8988T (cell line): ENCODE results near the gene SBNO2.
"Not testable (repeated sequence)": the region's sequence is repeated elsewhere in the genome, so short reads cannot be mapped to it uniquely, and the experiment has no call there.

Source experiments
- DNase-seq: peaks from one replicate; pipeline ENCODE4 v3.0.0; 2011

The SBNO2 gene

DNA sequence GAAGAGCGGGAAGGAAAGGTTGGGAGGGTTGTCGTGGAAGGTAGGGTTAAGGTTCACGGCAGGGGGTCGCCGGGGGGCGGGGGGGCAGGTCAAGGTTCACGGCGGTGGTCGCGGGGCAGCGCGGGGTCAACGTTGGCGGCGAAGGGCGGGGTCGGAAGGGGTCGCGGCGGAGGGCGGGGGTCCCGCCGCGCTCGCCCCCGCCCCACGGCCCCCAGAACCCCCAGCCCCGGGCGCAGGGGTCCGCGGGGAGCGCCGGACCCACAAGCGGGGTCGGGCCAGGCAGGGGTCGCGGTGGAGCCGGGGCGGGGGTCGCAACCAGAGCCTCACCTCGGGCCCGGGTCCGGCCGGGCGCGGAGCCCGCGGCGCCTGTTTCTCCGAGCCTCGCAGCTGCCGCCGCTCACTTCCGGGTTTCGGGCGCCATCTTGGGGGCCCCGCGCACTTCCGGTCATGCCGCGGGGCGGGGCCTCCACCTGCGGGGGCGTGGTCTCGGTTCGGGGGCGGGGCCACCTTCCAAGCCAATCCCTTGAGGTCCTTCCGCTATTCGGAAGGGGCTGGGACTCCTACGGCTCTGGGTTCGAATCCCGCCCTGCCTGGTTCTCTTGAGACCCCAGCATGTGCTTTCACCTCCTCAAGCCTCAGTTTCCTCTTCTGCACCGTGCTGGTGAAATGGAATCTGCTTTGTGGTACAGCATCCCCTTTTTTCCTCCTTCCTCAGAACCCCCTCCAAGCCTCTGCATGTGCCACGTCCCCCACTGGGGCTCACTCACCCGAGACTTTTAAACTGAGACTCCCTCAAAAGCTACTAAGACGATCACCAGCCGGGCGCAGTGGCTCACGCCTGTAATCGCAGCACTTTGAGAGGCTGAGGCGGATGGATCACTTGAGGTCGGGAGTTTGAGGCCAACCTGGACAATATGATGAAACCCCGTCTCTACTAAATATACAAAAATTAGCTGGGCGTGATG is at the start of gene SBNO2:
Gene SBNO2, minus strand, starts transcription at position 424 of the 965 bp plus-strand sequence. CDS start 19,992 bp downstream, outside the sequence.
- DNase-seq, result peak; percentile 94

DNA sequence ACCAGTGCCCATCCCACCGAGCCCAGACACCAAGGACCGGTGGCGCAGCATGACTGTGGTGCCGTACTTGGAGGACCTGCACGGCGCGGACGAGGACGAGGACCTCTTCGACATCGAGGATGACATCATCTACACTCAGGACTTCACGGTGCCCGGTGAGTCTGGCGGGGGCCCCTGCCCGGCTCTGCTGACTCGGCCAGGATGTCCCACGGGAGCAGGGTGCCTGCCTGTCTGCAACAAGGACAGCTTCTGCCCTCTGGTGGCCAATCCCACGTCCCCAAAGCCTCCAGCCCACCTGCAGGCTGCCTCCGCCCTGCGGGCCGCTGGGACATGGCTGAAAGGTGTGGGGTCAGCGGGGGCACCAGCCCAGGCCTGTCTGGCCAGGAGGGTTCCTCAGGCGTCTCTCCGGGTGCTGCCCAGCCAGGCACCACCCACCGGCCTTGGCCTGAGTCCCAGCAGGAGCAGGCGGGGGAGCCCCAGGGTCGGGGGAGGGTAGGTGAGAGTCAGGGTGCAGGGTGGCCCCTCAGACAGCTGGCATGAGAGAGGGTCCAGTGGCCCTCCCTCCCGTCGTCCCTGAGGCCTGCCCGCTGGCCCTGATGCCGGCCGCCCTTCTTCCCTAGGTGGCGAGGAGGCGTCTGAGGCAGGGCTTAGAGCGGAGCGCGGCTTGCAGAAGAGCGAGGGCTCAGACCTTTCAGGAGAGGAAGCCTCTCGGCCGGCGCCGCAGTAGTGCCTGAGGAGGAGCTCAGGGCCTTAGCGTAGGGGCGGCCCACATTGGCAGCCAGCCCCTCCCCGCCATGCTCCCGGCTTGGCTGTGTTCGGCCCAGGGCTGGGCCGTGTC is 49.2 kb upstream of the SBNO2 start:
- peak; percentile 96 for DNase-seq

DNA sequence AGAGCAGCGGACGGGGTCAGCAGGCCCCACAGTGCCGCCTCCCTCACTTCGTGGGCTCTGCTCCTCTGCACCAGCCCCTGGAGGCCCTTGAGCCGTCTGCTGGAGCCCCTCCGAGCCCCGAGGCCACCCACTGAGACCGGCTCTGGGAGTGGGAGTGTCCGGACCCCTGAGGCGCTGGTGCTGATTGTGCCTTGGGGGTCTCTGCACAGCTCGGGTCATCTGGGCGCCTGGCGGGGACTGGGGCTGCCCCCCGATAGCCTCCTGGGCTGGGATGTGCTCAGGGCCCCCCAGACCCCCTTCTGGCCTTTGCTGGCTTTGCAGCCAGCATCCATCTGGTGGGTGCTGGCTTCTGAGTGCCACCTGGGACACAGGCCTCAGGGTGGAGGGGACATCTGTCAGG is 48.3 kb upstream of the SBNO2 start:
- DNase-seq, result no peak

GRCh38 chr19:1221904-1222255 is 47.8 kb upstream of the SBNO2 start:
- DNase-seq, result no peak

DNA sequence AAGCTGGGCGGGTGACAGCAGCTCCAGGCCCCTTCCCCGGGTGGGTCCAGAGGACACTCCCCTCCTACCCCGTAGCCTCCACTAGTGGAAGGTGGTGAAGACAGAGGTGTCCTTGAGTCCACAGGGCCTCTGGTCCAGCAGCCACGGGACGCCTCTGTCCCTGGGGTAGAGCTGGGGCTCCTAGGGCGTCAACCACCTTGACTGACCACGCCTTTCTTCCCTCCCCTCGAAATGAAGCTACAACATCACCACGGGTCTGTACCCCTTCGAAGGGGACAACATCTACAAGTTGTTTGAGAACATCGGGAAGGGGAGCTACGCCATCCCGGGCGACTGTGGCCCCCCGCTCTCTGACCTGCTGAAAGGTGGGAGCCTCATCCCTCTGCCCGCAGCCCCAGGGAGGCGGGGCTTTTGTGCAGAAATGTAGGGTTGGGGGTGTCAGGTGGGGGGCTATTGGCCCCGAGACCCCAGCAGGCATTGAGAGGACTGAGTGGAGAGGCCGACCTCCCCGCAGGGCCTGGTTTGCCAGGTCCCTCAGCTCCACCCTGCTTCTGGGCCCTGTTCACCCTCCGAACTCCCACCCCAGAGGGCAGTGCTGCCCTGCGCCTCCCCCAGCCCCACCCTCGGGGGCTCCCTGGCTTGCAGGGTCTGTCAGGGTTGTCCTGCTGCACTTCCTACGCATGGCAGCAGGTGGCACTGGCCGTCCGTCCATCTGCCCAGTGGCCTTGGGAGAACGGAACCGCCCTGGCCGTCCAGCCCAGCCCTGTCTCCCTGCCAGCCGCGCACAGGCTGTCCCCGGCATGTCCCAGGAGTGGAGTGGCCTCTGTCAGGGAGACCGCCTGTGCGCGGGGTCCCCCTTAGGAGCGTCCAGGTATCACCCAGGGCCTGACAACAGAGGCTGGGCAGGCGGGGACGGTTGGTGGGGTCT is 47.2 kb upstream of the SBNO2 start:
- DNase-seq, result no peak

DNA sequence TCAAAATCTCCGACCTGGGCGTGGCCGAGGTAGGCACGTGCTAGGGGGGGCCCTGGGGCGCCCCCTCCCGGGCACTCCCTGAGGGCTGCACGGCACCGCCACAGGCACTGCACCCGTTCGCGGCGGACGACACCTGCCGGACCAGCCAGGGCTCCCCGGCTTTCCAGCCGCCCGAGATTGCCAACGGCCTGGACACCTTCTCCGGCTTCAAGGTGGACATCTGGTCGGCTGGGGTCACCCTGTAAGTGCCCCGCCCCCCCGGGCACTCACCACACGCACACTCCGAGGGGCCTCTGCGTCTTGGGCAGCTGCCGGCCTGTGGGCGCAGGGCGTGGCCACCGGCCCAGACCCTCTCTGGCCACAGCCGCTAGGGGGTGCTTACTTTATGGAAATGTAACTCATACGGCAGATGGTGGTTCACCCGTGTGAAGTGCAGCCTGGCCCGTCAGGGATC is 46.4 kb upstream of the SBNO2 start:
- no peak for DNase-seq

DNA sequence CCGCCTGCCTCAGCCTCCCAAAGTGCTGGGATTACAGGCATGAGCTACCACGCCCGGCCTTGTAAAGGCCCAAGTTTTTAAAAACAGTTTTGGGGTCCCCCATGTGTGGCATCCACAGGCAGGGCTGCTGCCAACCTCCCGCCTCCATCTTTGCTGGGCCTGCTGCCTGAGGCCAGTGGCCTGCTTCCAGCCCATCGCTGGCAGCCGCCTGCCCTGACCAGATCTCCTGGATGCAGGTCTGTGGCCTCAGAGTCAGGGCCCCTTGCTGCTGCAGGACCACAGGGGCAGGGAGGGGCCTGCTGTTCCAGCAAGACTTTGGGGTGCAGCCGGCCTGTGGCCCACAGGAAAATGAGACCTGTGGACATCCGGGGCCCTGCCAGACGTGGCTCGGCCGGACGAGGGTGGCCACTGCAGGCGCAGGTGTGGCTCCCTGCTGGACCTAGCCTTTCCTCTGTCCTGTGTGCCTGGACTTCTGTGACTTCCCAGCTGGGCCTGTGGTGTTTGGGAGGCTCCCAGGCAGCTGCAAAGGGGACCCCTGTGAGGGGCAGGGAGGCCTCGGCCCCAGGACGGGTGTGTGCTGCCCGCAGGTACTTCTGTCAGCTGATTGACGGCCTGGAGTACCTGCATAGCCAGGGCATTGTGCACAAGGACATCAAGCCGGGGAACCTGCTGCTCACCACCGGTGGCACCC is 45.9 kb upstream of the SBNO2 start:
- no peak for DNase-seq

- DNase-seq, result no peak
Observed at GRCh38 chr19:1218751-1219567, 44.9 kb upstream of the SBNO2 start.

DNA sequence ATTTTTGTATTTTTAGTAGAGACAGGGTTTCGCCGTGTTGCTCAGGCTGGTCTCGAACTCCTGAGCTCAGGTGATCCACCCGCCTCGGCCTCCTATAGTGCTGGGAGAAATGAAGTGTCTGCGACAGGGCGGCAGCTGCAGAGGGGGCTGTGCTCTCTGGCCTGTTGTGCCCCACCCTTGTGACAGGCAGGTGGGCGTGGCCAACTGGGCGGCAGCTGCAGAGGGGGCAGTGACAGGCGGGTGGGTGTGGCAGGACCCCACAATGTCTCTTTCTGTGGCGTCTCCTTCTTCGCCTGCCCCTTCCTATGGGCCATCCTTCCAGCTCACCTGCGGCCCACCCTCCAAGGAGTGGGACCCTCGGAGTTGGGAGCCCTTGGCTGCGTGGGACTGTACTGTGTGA is 43.3 kb upstream of the SBNO2 start:
- DNase-seq, result no peak

DNA sequence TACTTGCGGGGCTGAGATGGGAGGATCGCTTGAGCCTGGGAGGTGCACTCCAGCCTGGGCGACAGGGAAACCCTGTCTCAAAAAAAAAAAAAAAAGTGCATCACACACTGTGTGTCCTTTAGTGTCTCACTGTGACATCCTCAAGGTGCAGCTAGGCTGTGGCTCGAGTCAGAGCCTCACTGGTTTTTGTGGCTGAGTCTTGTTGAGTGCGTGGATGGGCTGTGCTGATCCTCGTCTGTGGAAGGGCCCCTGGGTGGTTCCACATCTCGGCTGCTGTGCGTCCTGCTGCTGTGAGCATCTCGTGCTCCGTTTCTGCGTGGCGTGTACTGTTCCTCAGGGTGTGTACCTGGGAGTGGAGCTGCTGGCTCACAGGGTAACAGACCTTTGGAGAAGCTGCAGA is 42.7 kb upstream of the SBNO2 start:
- no peak for DNase-seq

DNA sequence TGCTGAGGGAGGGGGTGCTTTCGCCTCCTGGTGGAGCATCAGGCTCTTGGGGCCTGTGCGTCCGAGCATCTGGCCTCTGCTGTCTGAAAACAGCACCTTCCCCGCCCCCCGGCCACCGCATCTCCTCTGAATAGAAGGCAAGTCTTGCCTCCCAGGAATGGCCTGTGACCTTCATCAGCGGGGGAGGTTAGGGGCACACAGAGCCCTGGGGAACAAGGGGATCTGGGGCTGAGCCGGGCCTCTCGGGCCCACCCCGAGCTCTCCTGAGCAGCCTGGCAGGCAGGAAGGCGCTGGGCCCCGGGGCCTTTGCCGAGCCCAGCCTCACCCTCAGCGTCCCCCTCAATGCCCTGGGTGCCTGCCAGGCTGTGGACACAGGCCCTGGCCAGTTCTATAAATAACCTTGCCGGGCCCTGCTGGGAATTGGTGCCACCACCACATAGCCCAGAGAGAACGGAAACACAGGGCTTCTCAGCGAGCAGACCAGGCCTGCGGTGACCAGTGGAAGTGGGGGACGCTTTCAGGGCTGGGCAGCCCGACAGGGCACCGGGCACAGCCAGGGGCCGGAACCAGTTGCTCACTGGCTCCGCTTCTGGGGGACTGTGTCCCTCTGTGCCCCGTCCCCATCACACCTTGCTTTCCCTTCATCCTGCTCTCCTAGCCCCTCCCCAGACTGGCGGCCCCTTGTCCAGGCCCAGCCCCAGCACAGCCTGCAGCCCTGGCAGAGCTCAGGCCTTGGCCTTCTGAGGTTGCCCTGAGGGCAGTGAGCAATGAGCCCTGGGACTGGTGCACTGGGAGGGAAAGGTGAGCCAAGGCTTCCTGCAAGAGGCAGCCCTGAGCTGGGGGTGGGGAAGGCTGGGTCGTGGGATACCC is 41.0 kb upstream of the SBNO2 start:
- DNase-seq, result no peak

- DNase-seq, result no peak
Observed at GRCh38 chr19:1214299-1214861, 40.3 kb upstream of the SBNO2 start.

- no peak for DNase-seq
Observed at GRCh38 chr19:1213391-1214286, 39.6 kb upstream of the SBNO2 start.

GRCh38 chr19:1211494-1212234 is 37.6 kb upstream of the SBNO2 start:
- DNase-seq, result no peak

GRCh38 chr19:1210227-1210538 is 36.1 kb upstream of the SBNO2 start:
- no peak for DNase-seq

- DNase-seq, result not testable (repeated sequence)
Observed at GRCh38 chr19:1208830-1209229, 34.8 kb upstream of the SBNO2 start.

DNA sequence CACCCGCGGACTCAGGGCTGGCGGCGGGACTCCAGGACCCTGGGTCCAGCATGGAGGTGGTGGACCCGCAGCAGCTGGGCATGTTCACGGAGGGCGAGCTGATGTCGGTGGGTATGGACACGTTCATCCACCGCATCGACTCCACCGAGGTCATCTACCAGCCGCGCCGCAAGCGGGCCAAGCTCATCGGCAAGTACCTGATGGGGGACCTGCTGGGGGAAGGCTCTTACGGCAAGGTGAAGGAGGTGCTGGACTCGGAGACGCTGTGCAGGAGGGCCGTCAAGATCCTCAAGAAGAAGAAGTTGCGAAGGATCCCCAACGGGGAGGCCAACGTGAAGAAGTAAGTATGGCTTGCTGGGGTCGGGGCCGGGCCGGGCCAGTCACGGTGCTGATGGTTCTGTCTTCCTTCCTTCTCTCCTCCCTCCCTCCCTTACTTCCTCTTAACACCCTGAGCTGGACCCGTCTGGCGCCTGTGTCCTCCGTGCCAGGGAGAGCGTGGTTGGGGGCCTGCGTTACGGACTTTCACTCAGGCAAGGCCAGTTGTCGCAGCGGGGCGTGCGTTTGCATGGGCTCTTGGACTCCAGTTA is 32.9 kb upstream of the SBNO2 start:
- DNase-seq, result no peak
